SKM-1 (cell line): Measurements from ENCODE around the gene FAM83D.

Experiments used
- DNase-seq: peaks from one replicate; lab custom pipeline; 2025; ENCODE audit not compliant: unreplicated experiment; lab: John Stamatoyannopoulos, UW

Gene FAM83D

DNA sequence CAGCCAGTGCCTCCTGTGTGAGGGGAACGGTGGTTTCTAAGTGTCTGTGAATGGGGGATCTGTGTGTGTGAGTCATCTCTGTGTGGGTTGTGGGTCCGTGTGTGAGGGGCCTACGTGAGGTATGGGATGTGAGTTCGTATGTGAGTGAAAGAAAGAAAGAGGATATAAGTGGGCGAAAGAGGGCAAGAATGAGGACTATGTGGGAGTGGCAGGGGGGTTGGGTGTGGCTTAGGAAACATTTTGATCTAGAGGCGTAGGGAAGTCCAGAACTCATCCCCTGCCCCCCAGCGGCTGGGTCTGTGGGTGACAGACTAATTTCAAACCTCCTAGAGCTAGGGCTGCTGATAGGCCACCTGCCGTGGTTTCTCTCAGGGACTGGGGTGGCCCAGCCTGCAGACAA, 71.4 kb downstream of the FAM83D start:
- no peak for DNase-seq

DNA sequence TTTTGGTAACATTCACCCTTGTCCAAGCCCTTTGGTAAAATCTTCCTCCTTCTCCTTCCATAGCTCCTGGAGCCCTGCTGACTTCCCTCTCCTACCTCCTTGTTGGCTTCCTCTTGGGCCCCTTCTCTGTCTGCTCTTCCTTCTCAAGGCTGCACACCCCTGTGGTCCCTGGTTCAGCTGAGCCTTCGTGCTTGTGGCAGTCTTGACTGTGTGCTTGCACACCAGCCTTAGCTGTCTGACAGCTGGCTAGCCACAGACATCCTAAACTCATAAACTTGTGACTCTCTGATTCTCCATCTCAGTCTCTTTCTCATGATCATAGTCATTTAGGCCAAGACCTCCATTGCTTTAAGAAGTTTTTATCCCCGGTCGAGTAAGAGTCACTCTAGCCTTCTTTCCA, 73.0 kb downstream of the FAM83D start:
- DNase-seq = no peak

DNA sequence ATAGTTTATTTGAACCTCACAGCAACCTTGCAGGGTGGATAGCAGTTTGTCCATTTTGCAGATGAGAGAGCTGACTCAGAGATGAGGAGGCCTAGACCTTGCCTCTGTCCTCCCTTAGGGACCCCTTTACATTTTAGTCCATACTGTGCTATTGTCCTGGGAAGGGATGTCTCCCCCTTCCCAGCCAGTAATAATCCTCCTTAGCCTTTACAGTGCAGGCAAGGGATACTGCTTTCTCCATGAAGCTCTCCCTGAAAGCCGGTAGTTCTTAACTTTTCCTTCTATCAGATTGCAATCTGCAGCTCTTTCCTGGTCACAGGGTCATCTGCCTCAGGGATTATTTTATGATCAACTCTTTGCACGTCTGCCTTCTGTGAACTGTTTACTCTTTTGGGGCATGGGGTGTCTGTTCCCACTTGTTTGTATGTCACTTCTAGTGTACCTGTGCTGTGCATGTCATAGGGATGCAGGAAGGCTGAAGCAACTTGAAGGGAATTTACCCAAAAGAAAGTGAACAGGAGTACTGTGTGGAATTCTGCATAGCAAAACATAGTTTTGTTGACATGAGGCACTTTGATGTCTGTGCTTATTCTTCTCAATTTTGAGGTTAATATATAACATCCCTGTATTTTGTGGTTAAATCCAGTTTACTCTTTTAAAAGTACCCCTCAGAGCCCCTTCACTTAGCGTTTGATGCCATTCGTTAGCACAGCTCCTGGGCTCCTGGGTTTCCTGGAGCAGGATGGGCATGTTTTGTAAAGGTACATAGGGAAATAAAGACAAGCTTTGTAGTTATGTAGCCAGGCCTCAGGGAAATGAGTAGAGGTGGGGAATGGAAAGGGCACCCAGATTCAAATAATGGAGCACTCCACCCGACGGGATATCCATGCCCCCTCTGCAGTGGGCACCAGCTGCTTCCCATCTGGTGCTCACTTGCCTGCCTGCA, 74.0 kb downstream of the FAM83D start:
- no peak for DNase-seq
